HG02610 (cell line): Measurements from ENCODE around the gene NMNAT3.
"Not testable (repeated sequence)": the region's sequence is repeated elsewhere in the genome, so short reads cannot be mapped to it uniquely, and the experiment has no call there.

Experiments
- ATAC-seq: cut with Tn5 transposase; IDR thresholded peaks from one replicate; pipeline ENCODE4 v1.9.1; 2021; ENCODE audit warnings: mild to moderate bottlenecking, moderate library complexity; ENCODE audit not compliant: unreplicated experiment

Gene NMNAT3

GRCh38 chr3:139586420-139587017 is 91.3 kb downstream of the NMNAT3 start:
- ATAC-seq = peak; percentile 88

- no peak for ATAC-seq
Measured at GRCh38 chr3:139585820-139586219, 92.0 kb downstream of the NMNAT3 start.

- not testable (repeated sequence) for ATAC-seq
Measured at GRCh38 chr3:139583651-139584050, 94.1 kb downstream of the NMNAT3 start.

GRCh38 chr3:139578783-139579182 is 99.0 kb downstream of the NMNAT3 start:
- ATAC-seq = no peak

GRCh38 chr3:139577909-139578308 is 99.9 kb downstream of the NMNAT3 start:
- ATAC-seq = no peak

GRCh38 chr3:139577346-139577745 is 100.4 kb downstream of the NMNAT3 start:
- ATAC-seq = no peak

- no peak for ATAC-seq
Measured at GRCh38 chr3:139574026-139574947, 103.5 kb downstream of the NMNAT3 start.

GRCh38 chr3:139572847-139573672 is 104.7 kb downstream of the NMNAT3 start:
- ATAC-seq = no peak

- no peak for ATAC-seq
Measured at GRCh38 chr3:139571711-139572110, 106.1 kb downstream of the NMNAT3 start.

- ATAC-seq = no peak
Measured at GRCh38 chr3:139564294-139564861, 113.4 kb downstream of the NMNAT3 start.

- no peak for ATAC-seq
Measured at GRCh38 chr3:139561959-139562676, 115.7 kb downstream of the NMNAT3 start.

- ATAC-seq = no peak
Measured at GRCh38 chr3:139561255-139561817, 116.4 kb downstream of the NMNAT3 start.

- ATAC-seq = no peak
Measured at GRCh38 chr3:139560411-139560810, 117.4 kb downstream of the NMNAT3 start.

- ATAC-seq = no peak
Measured at GRCh38 chr3:139559541-139559940, 118.2 kb downstream of the NMNAT3 start.

GRCh38 chr3:139558351-139559266 is 119.2 kb downstream of the NMNAT3 start:
- no peak for ATAC-seq

GRCh38 chr3:139557041-139557440 is 120.7 kb downstream of the NMNAT3 start:
- no peak for ATAC-seq

GRCh38 chr3:139555249-139555648 is 122.5 kb downstream of the NMNAT3 start:
- ATAC-seq = no peak

GRCh38 chr3:139554628-139555027 is 123.1 kb downstream of the NMNAT3 start:
- ATAC-seq = no peak
